Breast epithelium (tissue), 3 donors: ENCODE results near the gene CTNNA3.

ENCODE experiments used
- POLR2A ChIP-seq: fragments of 450-650 bp; IDR thresholded peaks from one replicate; pipeline ENCODE4 v1.6.1; 2016; ENCODE audit warnings: antibody characterized with exemption, mild to moderate bottlenecking, moderate library complexity
- TF ChIP-seq, protein P1 (sequence below), 3 donors: fragments of 450-650 bp; IDR thresholded peaks; one replicate each; pipeline ENCODE4 v1.5.1; 2016 to 2017; ENCODE audit warnings: antibody characterized with exemption in 3 of 3, mild to moderate bottlenecking in 3 of 3, moderate library complexity in 3 of 3

DNA sequence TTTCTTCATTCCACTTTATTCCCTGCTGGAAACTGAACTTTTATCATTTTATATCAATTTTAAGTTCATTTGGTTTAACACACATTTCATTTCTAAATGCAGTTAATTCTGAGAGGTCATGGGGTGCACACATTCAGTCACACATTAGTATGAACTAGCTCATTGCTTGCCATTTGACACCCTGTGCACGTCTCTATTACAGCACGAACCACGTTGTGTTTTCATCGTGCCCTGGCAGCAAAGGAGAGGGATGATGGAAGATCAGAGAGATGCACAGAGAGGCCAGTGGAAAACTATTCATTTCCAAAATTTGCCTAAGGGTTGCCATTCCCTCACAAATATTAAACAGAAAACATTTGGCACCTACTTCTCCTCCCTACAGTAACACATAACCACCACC is 45.4 kb downstream of the CTNNA3 start:
- TF ChIP-seq, protein P1, sequence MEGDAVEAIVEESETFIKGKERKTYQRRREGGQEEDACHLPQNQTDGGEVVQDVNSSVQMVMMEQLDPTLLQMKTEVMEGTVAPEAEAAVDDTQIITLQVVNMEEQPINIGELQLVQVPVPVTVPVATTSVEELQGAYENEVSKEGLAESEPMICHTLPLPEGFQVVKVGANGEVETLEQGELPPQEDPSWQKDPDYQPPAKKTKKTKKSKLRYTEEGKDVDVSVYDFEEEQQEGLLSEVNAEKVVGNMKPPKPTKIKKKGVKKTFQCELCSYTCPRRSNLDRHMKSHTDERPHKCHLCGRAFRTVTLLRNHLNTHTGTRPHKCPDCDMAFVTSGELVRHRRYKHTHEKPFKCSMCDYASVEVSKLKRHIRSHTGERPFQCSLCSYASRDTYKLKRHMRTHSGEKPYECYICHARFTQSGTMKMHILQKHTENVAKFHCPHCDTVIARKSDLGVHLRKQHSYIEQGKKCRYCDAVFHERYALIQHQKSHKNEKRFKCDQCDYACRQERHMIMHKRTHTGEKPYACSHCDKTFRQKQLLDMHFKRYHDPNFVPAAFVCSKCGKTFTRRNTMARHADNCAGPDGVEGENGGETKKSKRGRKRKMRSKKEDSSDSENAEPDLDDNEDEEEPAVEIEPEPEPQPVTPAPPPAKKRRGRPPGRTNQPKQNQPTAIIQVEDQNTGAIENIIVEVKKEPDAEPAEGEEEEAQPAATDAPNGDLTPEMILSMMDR (IDR thresholded peaks at IDR 0.05), result no peak
- TF ChIP-seq POLR2A, result no peak
